ENCODE results near the gene GAK.

Gene GAK

GRCh38 chr4:964346-965025 lies 32.4 kb upstream of the GAK start:
- no peak for DNase-seq

GRCh38 chr4:963276-964225 lies 31.4 kb upstream of the GAK start:
- no peak for DNase-seq

- peak; percentile 37 to 80 for DNase-seq
Measured at GRCh38 chr4:962231-963208, 30.4 kb upstream of the GAK start.

GRCh38 chr4:961351-962230 lies 29.5 kb upstream of the GAK start:
- peak; percentile 36 to 68 for DNase-seq

GRCh38 chr4:960636-961350 lies 28.7 kb upstream of the GAK start:
- no peak for DNase-seq

- DNase-seq, result no peak
Measured at GRCh38 chr4:960140-960635, 28.1 kb upstream of the GAK start.

- DNase-seq, result no peak
Measured at GRCh38 chr4:959338-960139, 27.4 kb upstream of the GAK start.

- no peak for DNase-seq
Measured at GRCh38 chr4:958696-959337, 26.7 kb upstream of the GAK start.

GRCh38 chr4:958314-958665 lies 26.2 kb upstream of the GAK start:
- no peak for DNase-seq

GRCh38 chr4:957581-958313 lies 25.6 kb upstream of the GAK start:
- DNase-seq, result no peak

- DNase-seq, result no peak
Measured at GRCh38 chr4:957231-957580, 25.1 kb upstream of the GAK start.

- no peak for DNase-seq
Measured at GRCh38 chr4:956531-957230, 24.6 kb upstream of the GAK start.

- DNase-seq, result no peak
Measured at GRCh38 chr4:955931-956381, 23.8 kb upstream of the GAK start.

GRCh38 chr4:955161-955921 lies 23.2 kb upstream of the GAK start:
- no peak for DNase-seq

- DNase-seq, result no peak
Measured at GRCh38 chr4:954211-955020, 22.3 kb upstream of the GAK start.

- no peak for DNase-seq
Measured at GRCh38 chr4:953574-953915, 21.4 kb upstream of the GAK start.

Measured in NCI-H526 (cell line).